GM10266 (cell line): ENCODE results near the gene INPP5K.

Source experiments
- DNase-seq: peaks from one replicate; pipeline ENCODE4 v3.0.0; 2012; ENCODE audit errors: extremely low spot score
- CTCF ChIP-seq: IDR thresholded peaks from 2 replicates; pipeline ENCODE4 v1.5.1; 2012; ENCODE audit warnings: mild to moderate bottlenecking, low read depth; ENCODE audit not compliant: control insufficient read depth, insufficient read depth; ENCODE audit errors: missing control alignments

The INPP5K gene

GRCh38 chr17:1486802-1487695 is 29.4 kb downstream of the INPP5K start:
- DNase-seq = peak; percentile 81

GRCh38 chr17:1485423-1486376 is 30.7 kb downstream of the INPP5K start:
- DNase-seq = peak; percentile 88
- TF ChIP-seq CTCF = no peak

More at GRCh38 chr17:1486802-1487695, 29.4 kb downstream of the INPP5K start:
- no peak for TF ChIP-seq CTCF

GRCh38 chr17:1484676-1485422 is 31.6 kb downstream of the INPP5K start:
- TF ChIP-seq CTCF = no peak
- DNase-seq = peak; percentile 87

- TF ChIP-seq CTCF = no peak
- DNase-seq = no peak
These were observed 32.3 kb downstream of the INPP5K start for GRCh38 chr17:1484060-1484535.

GRCh38 chr17:1482680-1483079 is 33.7 kb downstream of the INPP5K start:
- DNase-seq = no peak
- no peak for TF ChIP-seq CTCF

GRCh38 chr17:1481736-1482135 is 34.7 kb downstream of the INPP5K start:
- DNase-seq = no peak
- no peak for TF ChIP-seq CTCF
